IPS-18c (cell line): ENCODE data around the gene CDKL1.
"Not testable (repeated sequence)": the region's sequence is repeated elsewhere in the genome, so short reads cannot be mapped to it uniquely, and the experiment has no call there.

Experiments
- H3K4me3 ChIP-seq: 2 replicates; pipeline ENCODE4 v1.7.0; 2013; ENCODE audit warnings: low read depth, mild to moderate bottlenecking, low read length, moderate library complexity; ENCODE audit not compliant: insufficient read depth
- H3K9me3 ChIP-seq: one replicate; pipeline ENCODE4 v1.6.1; 2013; ENCODE audit warnings: mild to moderate bottlenecking, low read length, moderate library complexity; ENCODE audit not compliant: control insufficient read depth, insufficient read depth

Gene CDKL1

DNA sequence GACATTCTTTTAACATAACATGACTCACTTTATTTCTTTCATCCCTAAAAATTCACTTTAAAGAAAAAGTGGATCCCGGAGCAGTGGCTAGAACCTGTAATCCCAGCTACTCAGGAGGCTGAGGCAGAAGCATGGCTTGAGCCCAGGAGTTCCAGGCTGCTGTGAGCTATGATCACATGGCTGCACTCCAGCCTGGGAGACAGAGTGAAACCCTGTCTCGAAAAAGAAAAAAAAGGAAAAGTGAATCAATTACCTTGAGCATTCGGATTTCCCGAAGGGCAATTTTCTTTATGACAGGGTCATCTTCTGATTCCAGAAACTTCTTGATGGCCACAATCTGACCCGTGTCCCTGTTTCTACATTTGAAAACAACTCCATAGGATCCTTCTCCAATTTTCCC lies 1.2 kb downstream of the CDKL1 start:
- no peak overlapping the region for H3K4me3 ChIP-seq

DNA sequence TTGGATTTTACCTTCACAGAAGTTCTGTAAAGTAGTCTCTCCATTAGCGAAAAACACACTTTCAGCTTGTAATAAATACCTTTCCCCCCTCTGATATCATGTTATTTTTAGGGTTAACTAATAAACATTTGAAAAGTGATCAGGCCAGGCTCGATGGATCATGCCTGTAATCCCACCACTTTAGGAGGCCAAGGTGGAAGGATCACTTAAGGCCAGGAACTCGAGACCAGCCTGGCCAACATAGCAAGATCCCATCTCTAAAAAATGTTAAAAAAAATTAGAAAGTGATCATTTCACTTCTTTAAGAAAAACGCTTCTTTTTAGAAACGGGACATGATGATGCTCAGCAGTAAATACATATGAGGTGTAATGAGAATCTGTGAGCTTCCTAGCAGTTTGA lies 2.0 kb downstream of the CDKL1 start:
- H3K9me3 ChIP-seq = no peaks in the 10 kb centered on the region
- no peak overlapping the region for H3K4me3 ChIP-seq

More for the DNA sequence above, 1.2 kb downstream of the CDKL1 start:
- H3K9me3 ChIP-seq = no peaks in the 10 kb centered on the region

DNA sequence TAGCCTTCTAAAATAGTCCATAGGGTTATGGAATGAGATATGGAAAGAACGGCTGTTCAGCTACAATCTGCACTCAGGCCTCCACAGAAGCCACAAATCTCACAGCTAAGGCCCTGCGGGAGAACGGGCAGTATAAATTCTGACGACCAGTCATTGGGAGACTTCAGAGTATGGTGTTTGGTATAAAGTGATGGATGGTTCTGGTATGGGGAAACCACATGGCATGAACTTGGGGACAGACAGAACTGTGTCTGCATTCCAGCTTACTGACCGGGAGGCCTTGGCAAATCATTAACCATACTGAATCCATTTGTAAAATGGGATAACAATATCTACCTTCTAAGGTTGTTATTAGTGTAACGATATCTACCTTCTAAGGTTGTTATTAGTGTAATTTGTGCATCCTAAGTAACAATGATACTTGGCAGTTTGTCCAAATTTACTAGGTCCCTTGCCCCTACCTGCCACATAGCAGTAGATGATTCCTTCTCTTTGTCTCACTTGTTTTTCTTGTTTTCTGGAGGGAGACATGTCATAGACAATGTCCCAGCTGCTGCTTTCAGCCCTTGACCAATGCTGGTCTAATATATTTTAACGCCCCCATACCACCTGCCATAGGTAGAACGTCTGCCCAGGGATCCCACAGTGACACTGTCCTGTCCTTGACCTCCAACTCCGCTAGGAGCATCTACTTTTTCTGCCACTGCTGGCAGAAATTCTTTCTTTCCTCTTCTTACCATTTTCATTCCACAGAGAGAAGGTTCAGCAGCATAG lies 6.8 kb downstream of the CDKL1 start:
- Histone ChIP-seq H3K9me3 (no peaks in the 10 kb centered on the region), H3K4me3 (no peak overlapping the region)

DNA sequence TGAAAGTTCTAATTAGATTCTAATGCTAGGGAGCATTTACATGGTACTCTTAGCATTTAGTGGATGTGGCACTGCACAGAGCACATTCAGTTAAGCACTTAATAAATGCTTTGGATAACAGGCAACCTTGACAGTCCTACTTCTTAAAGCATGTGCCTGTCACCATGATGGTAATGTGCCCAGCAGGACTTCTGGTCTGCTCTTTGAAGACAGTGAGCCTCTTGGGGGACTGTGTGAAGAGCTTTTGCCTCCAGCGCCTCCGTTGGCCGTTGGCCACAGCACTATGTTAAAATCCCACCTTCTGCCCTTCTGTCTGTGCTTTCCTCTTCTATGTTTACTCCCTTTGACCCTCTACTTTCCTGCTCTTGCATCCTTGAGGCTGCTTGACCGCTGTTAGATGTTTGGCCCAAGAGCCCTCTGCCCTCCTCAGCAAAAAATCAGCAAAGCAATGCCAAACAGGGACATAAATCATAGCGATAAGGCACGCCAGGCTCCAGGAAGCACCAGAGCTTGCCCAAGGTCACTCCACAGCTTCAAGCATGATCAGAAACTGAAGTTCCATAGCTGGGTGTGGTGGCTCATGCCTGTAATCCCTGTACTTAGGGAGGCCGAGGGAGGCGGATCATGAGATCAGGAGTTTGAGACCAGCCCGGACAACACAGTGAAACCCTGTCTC lies 8.3 kb downstream of the CDKL1 start:
- no peaks in the 10 kb centered on the region for H3K9me3 ChIP-seq

DNA sequence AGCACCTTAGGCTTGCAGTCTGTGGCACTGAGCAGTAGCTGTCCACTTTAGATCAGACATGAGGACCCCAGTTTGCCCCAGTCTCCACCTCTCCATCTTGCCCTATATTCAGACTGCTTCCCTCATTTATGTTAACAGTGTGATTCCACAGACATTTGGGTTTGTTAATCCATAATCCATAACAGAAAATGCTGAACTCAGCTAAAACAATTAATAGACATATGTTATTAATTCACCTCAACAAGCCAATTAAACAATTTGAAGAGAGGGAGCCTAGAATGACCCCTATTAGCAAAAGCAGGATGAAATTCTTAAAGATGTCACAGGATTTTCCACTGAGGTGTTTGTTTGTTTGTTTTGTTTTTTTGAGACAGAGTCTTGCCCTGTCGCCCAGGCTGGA lies 9.1 kb downstream of the CDKL1 start:
- Histone ChIP-seq H3K9me3 (no peaks in the 10 kb centered on the region), H3K4me3 (no peak overlapping the region)

More for the DNA sequence above, 8.3 kb downstream of the CDKL1 start:
- no peak overlapping the region for H3K4me3 ChIP-seq

DNA sequence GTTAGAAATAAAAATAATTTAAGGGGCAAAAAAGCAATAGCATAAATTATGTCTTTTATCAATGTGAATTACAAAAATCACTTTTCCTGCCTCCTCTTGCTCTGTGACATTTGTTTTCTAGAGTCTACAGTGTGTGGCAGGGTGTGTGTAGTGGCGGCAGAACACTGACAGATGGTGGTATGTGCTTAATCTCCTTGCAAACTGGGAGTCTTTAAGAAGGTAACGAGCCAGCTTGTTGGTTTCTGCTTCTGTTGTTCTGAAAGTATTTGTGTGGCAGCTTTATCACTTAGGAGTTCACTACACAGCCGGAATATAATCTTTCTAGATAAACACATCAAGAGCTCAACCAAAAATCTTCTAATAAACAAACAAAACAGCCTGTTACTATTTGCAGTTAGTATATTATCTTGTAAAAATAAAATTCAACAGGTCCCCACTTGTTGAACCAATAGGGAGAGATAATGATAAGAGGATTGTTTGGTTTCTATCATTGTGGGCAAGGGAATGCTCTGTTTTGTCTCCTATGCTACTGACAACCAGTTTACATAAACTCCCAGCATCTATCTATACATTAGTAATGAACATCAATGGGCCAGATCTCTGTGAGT lies 13.0 kb downstream of the CDKL1 start:
- no peaks in the 10 kb centered on the region for H3K9me3 ChIP-seq
- H3K4me3 ChIP-seq = no peak overlapping the region

DNA sequence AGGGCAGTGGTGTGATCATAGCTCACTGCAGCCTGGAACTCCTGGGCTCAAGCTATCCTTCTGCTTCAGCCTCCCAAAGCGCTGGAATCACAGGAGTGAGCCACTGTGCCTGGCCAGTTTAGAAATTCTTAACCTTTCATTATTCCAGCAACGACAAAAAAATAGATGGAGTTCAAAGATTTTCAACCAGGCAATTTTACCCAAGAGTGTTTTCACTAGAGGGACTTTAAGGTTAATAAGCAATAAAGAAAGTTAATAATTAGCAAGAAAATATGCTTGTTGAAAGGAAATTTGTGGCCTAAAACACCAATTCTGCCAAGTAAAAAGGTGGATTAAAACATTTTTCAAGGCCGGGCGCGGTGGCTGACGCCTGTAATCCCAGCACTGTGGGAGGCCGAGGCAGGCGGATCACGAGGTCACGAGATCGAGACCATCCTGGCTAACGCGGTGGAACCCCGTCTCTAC lies 14.8 kb downstream of the CDKL1 start:
- H3K9me3 ChIP-seq = no peaks in the 10 kb centered on the region
- H3K4me3 ChIP-seq = no peak overlapping the region

DNA sequence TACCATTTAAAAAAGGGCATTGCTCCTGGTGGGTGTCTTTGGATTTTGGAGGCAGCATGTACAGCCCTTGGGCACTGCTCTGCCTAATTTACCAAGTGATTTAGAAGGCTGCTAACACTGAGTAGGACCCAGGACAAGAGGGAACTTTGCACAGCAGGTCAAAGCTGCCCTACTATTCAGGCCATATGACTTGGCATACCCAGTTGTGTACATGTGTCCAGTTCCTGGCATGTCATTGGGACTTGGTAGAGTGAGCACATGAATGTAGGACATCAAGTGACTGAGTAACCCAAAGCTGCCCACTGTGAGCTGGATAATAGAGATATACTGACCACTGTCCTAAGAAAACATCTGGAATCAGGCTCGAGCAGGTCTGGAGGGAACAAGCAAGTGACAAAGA lies 15.7 kb downstream of the CDKL1 start:
- no peaks in the 10 kb centered on the region for H3K9me3 ChIP-seq
- H3K4me3 ChIP-seq = no peak overlapping the region

DNA sequence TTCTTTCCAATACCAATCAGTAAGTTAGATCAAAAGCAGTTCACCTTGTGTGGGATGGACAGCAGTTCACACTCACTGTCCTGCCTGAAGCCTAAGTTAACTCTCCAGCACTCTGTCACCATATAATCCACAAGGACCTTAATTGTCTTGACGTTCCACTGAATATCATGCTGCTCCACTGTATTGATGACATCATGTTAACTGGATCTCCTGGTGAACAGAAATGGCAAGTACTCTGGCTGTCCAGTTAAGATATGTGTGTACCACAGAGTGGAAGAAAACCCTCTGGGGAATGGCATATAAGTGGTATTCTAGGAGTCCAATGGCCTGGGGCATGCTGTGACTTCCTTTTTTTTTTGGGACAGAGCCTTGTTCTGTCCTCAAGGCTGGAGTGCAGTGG lies 16.2 kb downstream of the CDKL1 start:
- Histone ChIP-seq H3K4me3 (no peak overlapping the region), H3K9me3 (no peaks in the 10 kb centered on the region)

DNA sequence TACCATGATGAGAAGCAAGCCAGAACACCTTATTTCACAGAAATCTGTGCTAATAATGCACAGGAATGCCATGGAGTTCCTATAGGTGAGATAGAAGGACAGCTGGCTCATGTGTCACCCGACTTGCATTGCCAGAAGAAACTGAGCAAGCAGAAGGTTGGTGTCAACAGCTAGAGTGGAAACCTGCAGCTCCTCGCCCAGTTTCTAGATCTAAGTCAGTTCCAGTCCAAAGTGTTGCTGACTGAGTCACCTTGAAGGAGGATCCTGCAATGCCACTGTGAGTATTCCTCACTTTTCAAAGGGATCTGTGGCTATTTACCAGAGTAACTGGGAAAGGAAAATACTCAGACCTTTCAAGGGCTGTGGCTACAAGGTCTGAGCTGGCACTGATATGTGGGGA lies 17.1 kb downstream of the CDKL1 start:
- H3K9me3 ChIP-seq = no peaks in the 10 kb centered on the region
- H3K4me3 ChIP-seq = no peak overlapping the region

DNA sequence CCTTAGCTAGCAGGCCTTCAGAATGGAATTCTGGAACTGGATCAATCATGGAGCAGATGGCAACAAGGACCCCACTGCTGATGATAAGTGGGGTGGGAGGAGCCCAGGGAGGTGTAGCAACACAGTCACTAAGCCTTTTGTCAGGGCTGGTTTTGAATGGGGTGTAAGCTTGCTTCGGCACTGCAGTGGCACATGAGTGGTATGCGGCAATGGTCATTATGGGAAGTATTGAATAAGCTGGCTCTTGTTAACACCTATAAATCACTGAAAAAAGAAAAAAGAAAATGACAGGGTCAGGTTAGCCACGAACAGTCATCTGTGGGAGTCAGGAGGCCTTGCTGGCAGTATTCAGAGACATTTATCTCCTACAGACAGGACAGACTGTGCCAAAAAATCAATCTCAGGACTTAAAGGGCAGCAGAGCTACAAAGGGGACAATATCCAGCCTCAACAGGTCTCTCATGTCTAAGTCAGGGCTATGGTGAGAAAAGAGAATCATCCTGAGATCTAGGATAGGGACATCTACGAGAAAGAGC lies 19.1 kb downstream of the CDKL1 start:
- H3K4me3 ChIP-seq = no peak overlapping the region
- no peaks in the 10 kb centered on the region for H3K9me3 ChIP-seq

DNA sequence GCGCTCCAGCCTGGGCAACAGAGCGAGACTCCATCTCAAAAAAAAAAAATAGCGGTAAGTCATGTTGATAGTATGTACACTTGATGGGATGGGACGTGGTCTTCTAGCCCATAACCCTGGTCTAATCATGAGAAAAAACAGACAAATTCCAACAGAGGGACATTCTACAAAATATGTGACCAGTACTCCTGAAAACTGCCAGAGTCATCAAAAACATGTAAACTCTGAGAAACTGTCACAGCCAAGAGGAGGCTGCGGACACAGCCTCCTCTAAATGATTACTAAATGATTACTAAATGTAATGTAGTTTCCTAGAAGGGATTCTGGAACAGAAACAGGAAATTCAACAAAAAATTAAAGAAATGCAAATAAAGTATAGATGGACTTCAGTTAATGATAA lies 20.9 kb downstream of the CDKL1 start:
- Histone ChIP-seq H3K4me3 (no peak overlapping the region), H3K9me3 (no peaks in the 10 kb centered on the region)

DNA sequence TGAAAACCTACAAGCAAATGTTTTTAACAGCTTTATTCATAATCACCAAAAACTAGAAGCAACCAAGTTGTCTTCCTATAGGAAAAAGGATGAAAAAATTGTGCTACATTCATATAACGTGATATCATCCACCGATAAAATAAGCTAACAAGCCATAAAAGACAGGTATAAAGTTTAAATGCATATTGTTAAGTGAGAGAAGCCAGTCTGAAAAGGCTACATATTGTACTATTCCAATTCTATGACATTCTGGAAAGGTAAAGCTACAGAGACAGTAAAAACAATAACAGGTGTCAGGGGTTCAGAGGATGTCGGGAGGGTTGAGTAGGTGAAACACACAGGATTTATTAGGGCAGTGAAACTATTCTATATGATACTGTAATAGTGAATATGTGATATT lies 22.7 kb downstream of the CDKL1 start:
- no peak overlapping the region for H3K4me3 ChIP-seq
- no peaks in the 10 kb centered on the region for H3K9me3 ChIP-seq

DNA sequence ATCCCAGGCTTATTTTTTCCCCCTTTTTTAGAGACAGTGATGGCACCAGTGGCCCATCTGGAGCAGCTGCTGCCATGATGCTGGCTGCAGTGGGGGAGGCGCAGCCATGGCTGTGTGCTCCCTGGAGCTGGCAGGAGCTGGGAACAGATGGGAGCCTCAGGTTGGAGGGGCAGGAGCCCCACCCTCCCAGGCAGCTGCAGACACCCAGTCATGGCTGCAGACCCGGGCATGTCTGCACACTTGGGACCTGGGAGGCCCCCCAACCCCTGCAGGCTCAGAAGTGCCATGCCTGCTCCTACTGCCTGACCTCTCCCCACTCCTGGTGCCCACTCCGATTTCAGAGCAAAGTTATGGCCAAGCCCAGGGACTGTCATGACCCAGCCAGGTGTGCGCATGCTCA lies 25.1 kb downstream of the CDKL1 start:
- H3K9me3 ChIP-seq = no peaks in the 10 kb centered on the region
- no peak overlapping the region for H3K4me3 ChIP-seq

DNA sequence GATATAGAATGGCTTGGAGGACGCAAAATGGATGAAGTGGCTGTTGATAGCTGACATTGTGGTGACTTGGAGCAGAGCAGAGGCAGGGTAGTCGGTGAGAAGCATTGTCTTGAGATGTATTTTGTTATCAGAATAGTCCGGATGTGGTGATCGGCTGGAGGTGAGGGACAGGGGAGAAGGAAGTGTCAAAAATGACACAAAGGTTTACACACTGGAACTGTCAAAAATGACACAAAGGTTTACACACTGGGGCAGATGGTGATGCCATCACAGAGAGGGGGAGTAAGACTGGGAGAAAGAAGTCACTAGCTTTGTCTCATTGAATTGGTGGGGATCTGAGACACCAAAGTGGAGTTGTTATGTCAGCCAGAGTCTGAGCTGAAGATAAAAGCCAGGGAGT lies 30.1 kb downstream of the CDKL1 start:
- H3K9me3 ChIP-seq = no peaks in the 10 kb centered on the region
- H3K4me3 ChIP-seq = no peak overlapping the region

DNA sequence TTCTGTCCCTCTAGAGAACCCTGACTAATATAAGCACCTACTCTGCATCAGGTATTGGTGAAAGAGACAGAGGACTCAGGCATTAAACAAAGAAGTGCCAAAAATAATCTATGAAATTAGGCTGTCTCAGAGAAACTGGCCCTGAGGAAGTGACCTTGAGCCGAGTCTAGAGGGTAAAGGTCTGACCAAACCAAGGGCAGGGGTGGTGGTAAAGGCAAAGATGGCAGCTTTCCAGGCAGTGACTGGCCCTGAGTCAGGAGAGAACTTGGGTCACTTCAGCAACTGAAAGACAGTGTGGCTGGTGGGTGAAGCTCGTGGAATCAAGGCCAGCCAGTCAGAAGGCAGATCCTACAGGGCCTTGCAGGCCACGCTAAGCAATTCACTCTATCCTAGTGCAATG lies 30.6 kb downstream of the CDKL1 start:
- Histone ChIP-seq H3K4me3 (no peak overlapping the region), H3K9me3 (no peaks in the 10 kb centered on the region)

DNA sequence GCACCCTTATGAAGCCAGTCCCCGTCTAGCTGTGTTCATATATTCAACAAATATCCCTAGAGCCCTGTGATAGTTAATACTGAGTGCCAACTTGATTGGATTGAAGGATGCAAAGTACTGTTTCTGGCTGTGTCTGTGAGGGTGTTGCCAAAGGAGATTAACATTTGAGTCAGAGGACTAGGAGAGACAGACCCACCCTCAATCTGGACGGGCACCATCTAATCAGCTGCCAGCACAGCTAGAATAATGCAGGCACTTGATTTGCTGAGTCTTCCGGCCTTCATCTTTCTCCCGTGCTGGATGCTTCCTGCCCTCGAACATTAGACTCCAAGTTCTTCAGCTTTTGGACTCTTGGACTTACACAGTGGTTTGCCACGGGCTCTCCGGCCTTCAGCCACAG lies 31.1 kb downstream of the CDKL1 start:
- not testable (repeated sequence) for H3K4me3 ChIP-seq, H3K9me3 ChIP-seq

DNA sequence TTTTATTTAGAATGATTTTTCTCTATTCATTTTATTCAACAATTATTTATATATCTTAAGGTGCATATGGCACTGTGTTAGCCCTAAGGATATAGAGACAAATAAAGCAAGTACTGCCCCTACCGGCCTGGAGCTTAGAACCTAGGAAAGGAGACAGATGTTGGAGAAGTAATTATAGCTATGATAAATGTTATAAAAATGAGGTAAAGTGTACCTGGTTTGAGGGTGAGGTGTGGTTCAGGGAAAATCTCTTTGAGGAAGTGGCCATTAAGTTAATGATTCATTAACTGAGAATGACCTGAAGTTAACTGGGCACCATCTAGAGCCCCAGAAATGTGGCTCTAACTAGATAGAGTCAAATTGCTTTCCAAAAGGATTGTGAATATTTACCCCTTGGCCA lies 31.9 kb downstream of the CDKL1 start:
- H3K4me3 ChIP-seq = no peak overlapping the region
- no peaks in the 10 kb centered on the region for H3K9me3 ChIP-seq
